Tibial nerve (tissue), 4 donors: ENCODE data around the gene PDYN. TPM values are rescaled to one million over a fixed set of nuclear protein-coding genes. Genes with fewer than 3 reads are reported as not detected.

Experiments
- DNase-seq, 2 donors: peaks; one replicate each; pipeline ENCODE4 v3.0.0-alpha.2; 2019; ENCODE audit warnings: low spot score in 2 of 2
- H3K27ac ChIP-seq, 4 donors: fragments of 200-600 bp; sonication (generic) in 3 of 4; one replicate each; pipeline ENCODE4 v1.5.1; 2017 to 2019; ENCODE audit warnings: mild to moderate bottlenecking in 1 of 4
- H3K27me3 ChIP-seq, 2 donors: fragments of 200-600 bp; sonication (generic) in 1 of 2; one replicate each; pipeline versions ENCODE4 v1.5.1 to v1.6.0; 2017 to 2019
- H3K36me3 ChIP-seq, 3 donors: fragments of 200-600 bp; sonication (generic); one replicate each; pipeline ENCODE4 v1.5.1; 2018 to 2019
- H3K4me1 ChIP-seq, 4 donors: fragments of 200-600 bp; sonication (generic) in 3 of 4; one replicate each; pipeline ENCODE4 v1.5.1; 2017 to 2019
- H3K4me3 ChIP-seq, 4 donors: fragments of 200-600 bp; sonication (generic) in 3 of 4; one replicate each; pipeline ENCODE4 v1.5.1; 2017 to 2019; ENCODE audit warnings: mild to moderate bottlenecking in 1 of 4, moderate library complexity in 1 of 4
- H3K9me3 ChIP-seq, 4 donors: fragments of 200-600 bp; sonication (generic) in 3 of 4; one replicate each; pipeline ENCODE4 v1.5.1; 2017 to 2019
- EP300 ChIP-seq, 2 donors: sonication (generic); formaldehyde crosslinking; IDR thresholded peaks; one replicate each; pipeline ENCODE4 v1.6.1; 2017; ENCODE audit warnings: antibody characterized with exemption in 2 of 2, mild to moderate bottlenecking in 1 of 2
- POLR2A ChIP-seq, 2 donors: fragments of 450-650 bp; IDR thresholded peaks; one replicate each; pipeline ENCODE4 v1.6.1; 2017; ENCODE audit warnings: antibody characterized with exemption in 2 of 2, mild to moderate bottlenecking in 2 of 2, moderate library complexity in 2 of 2
- WGBS, 2 donors: methylation state at CpG; one replicate each; pipeline ENCODE4 v1.1.5; 2018; 5-methylcytosine and 5-hydroxymethylcytosine counted together
- total RNA-seq, 4 donors: library from RNA; depleted of rRNA; stranded (reverse); fragments of >200 nt; gene quantifications; one replicate each; pipeline ENCODE4 v1.1.0, GENCODE V29; 2016
- TF ChIP-seq, protein P1 (sequence below), 5 experiments: fragments of 200-600 bp in 3 of 5; fragments of 450-650 bp in 2 of 5; sonication (generic) in 3 of 5; IDR thresholded peaks; one replicate each; pipeline ENCODE4 v1.5.1; 2016 to 2019; ENCODE audit warnings: antibody characterized with exemption in 5 of 5, mild to moderate bottlenecking in 3 of 5, moderate library complexity in 2 of 5

Gene PDYN
- total RNA-seq, 4 donors from 2014 or later, result not detected

- Histone ChIP-seq H3K4me3 (no peak overlapping the region), H3K27me3 (peaks cover 0 to 12% of the 10 kb centered on the region in 2 donors), H3K4me1 (no peaks in the 10 kb centered on the region), H3K9me3 (no peaks in the 10 kb centered on the region), H3K36me3 (no peaks in the 10 kb centered on the region), H3K27ac (no peak overlapping the region)
- no peak for DNase-seq
- TF ChIP-seq POLR2A (IDR thresholded peaks at IDR 0.05), result no peak
- TF ChIP-seq, protein P1, sequence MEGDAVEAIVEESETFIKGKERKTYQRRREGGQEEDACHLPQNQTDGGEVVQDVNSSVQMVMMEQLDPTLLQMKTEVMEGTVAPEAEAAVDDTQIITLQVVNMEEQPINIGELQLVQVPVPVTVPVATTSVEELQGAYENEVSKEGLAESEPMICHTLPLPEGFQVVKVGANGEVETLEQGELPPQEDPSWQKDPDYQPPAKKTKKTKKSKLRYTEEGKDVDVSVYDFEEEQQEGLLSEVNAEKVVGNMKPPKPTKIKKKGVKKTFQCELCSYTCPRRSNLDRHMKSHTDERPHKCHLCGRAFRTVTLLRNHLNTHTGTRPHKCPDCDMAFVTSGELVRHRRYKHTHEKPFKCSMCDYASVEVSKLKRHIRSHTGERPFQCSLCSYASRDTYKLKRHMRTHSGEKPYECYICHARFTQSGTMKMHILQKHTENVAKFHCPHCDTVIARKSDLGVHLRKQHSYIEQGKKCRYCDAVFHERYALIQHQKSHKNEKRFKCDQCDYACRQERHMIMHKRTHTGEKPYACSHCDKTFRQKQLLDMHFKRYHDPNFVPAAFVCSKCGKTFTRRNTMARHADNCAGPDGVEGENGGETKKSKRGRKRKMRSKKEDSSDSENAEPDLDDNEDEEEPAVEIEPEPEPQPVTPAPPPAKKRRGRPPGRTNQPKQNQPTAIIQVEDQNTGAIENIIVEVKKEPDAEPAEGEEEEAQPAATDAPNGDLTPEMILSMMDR (IDR thresholded peaks at IDR 0.05), result no peak
- TF ChIP-seq EP300 (IDR thresholded peaks at IDR 0.05), result no peak
- WGBS, 2 donors, result 49 to 62% methylated on average over 4 of the region's 4 CpGs
Measured at GRCh38 chr20:2010533-2010932, 16.7 kb upstream of the PDYN start.

DNA sequence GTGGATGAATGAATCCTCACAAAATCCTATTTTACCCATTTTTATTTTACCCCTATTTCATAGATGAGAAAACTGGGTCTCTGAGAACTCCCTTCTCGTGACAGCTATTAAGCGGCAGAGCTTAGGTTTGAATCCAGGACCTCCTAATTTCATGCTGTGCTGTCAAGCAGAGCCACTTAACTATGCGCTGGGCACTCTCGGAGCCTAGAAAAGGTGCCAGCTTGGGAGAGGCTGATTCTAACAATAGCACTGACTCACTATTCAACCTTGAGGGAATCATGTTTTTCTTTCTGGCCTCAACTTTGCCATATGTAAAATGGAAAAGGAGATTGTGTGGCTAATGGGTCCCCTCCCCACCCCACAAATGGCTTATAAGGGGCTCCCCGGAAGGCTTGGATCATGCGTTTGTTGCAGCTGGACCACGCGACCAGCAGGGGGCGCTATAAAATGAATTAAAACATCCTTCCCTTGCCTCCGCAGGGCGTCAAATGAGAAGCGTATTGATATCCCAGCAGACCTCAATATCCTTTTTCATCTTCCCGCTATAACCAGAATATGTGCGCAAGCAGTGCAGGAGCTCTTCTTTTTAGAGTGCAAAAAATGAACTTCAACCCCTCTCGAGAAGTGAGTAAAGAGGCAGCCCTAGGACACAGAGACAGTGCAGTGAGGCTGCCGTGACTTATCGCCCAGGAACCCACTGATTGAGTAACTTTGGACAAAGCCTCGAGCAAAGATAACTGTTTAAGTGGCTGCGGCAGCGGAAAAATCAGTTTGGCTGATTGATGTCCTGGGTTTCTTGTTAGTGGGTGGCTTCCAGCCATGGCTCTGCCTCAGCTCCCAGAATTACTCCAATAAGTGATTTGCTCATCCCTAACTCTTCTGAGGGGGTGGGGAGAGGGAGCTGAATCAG is 12.8 kb upstream of the PDYN start:
- Histone ChIP-seq H3K4me1 (no peaks in the 10 kb centered on the region), H3K4me3 (no peak overlapping the region), H3K36me3 (no peaks in the 10 kb centered on the region), H3K9me3 (no peaks in the 10 kb centered on the region), H3K27ac (no peak overlapping the region), H3K27me3 (peaks cover 0 to 12% of the 10 kb centered on the region in 2 donors)
- no peak for DNase-seq
- 24 to 25% methylated on average over 20 of the region's 20 CpGs for WGBS, 2 donors
- TF ChIP-seq EP300 (IDR thresholded peaks at IDR 0.05), result no peak
- TF ChIP-seq, protein P1 (IDR thresholded peaks at IDR 0.05), result peak in 3 of 5 experiments; percentile 38 to 56 (median 51)
- TF ChIP-seq POLR2A (IDR thresholded peaks at IDR 0.05), result no peak

DNA sequence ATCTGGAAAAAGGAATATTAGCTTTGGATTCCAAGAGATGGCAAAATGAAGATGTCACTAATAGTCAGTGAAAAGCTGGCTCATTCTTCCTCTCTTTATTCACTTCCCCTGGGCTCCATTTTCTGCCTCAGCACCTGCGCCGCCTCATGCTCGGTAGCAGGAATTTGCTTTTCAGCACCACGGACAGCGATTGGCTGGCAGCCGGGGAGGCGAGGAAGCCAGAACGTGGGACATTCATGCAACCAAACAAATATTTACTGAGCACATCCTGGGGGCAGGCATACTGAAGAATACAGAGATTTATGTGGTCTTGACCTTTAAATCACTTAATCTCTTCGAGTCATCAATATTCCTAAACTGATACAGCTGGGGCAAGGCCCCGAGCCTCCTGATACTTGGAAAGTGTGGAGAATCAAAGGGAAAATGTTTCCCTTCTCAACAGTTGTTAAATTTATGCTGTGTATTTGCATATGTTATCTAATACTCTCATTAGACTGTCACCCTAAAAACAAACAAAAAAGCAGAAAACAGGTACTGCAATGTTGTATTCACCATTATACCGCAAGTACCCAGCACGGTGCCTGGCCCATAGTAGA is 12.1 kb upstream of the PDYN start:
- Histone ChIP-seq H3K27ac (no peak overlapping the region), H3K36me3 (no peaks in the 10 kb centered on the region), H3K4me1 (no peaks in the 10 kb centered on the region), H3K27me3 (peaks cover 0 to 12% of the 10 kb centered on the region in 2 donors), H3K4me3 (no peak overlapping the region), H3K9me3 (no peaks in the 10 kb centered on the region)
- no peak for TF ChIP-seq POLR2A (IDR thresholded peaks at IDR 0.05)
- peak; percentile 33 to 64 for DNase-seq
- WGBS, 2 donors, result 16 to 17% methylated on average over 12 of the region's 12 CpGs

DNA sequence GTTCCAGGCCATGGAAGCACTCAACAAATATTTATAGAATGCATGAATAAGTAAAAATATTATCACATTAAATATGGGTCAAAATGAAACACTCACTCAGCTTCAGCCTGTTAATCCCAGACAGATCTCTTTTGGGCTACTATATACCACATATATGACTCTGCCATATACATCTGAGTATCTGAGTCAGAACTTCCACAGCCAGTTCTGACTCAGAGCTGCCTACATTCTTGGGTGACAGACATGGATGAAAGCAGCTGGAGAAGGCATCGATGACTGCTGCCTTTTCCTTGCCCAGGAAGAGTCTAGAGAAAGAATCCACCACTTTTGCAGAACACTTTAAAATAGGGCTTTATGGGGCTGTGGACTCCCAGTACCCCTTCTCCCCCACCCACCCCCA is 11.5 kb upstream of the PDYN start:
- DNase-seq, result no peak
- Histone ChIP-seq H3K9me3 (no peaks in the 10 kb centered on the region), H3K4me3 (no peak overlapping the region), H3K27ac (no peak overlapping the region), H3K36me3 (no peaks in the 10 kb centered on the region), H3K27me3 (peaks cover 0 to 8% of the 10 kb centered on the region in 2 donors), H3K4me1 (no peaks in the 10 kb centered on the region)
- 80 to 91% methylated on average over 1 of the region's 1 CpG for WGBS, 2 donors
- TF ChIP-seq, protein P1 (IDR thresholded peaks at IDR 0.05), result no peak
- TF ChIP-seq EP300 (IDR thresholded peaks at IDR 0.05) (no peak), POLR2A (IDR thresholded peaks at IDR 0.05) (no peak)

- TF ChIP-seq POLR2A (IDR thresholded peaks at IDR 0.05), result no peak
- Histone ChIP-seq H3K4me3 (no peak overlapping the region), H3K27me3 (no peaks in the 10 kb centered on the region), H3K27ac (no peak overlapping the region), H3K36me3 (no peaks in the 10 kb centered on the region), H3K9me3 (no peaks in the 10 kb centered on the region), H3K4me1 (no peaks in the 10 kb centered on the region)
- WGBS, 2 donors, result 0 to 29% methylated on average over 1 of the region's 1 CpG
- no peak for DNase-seq
Measured at GRCh38 chr20:2004171-2004570, 10.3 kb upstream of the PDYN start.

- peaks cover 0 to 1% of the 10 kb centered on the region in 2 donors for H3K27me3 ChIP-seq
- no peak overlapping the region for H3K4me3 ChIP-seq
- no peaks in the 10 kb centered on the region for H3K9me3 ChIP-seq
- DNase-seq, result no peak
- WGBS, 2 donors, result 75 to 87% methylated on average over 4 of the region's 4 CpGs
- no peak overlapping the region for H3K27ac ChIP-seq
- no peak for TF ChIP-seq EP300 (IDR thresholded peaks at IDR 0.05)
- TF ChIP-seq, protein P1 (IDR thresholded peaks at IDR 0.05), result no peak
- no peaks in the 10 kb centered on the region for H3K36me3 ChIP-seq
- H3K4me1 ChIP-seq, result no peaks in the 10 kb centered on the region
Measured at GRCh38 chr20:2002365-2002764, 8.5 kb upstream of the PDYN start.
